ENCODE data around the gene INTS14. TPM values are rescaled to one million over a fixed set of nuclear protein-coding genes. Genes with fewer than 3 reads are reported as not detected.

Gene INTS14
- total RNA-seq, 1 experiment from 2014 or later, result 41.2 TPM

- Histone ChIP-seq H3K4me3 (ENCODE audit: low read depth in 2 of 2, low read length in 2 of 2) (no peak overlapping the region), H3K9me3 (ENCODE audit: control insufficient read depth, insufficient read depth, low read depth, low read length) (no peaks in the 10 kb centered on the region), H3K27me3 (ENCODE audit: control insufficient read depth, insufficient read depth, low read length) (no peaks in the 10 kb centered on the region), H3K27ac (ENCODE audit: low read length) (no peak overlapping the region), H3K36me3 (ENCODE audit: control insufficient read depth, insufficient read depth, low read length) (peaks cover 22% of the 10 kb centered on the region), H3K4me1 (ENCODE audit: control insufficient read depth, insufficient read depth, low read length) (no peaks in the 10 kb centered on the region)
- DNase-seq (ENCODE audit: low read depth, low spot score) (no peak), ATAC-seq (no peak)
- no peak for TF ChIP-seq SIN3A (IDR thresholded peaks at IDR 0.05; ENCODE audit: borderline replicate concordance, insufficient read depth, low read depth, low read length)
- no peak for TF ChIP-seq POLR2AphosphoS5 (IDR thresholded peaks at IDR 0.05; ENCODE audit: low read depth, low read length)
- TF ChIP-seq REST (IDR thresholded peaks at IDR 0.05; ENCODE audit: insufficient read depth in 1 of 2, low read depth in 2 of 2, low read length in 1 of 2), result no peak
- TF ChIP-seq TCF7L2 (IDR thresholded peaks at IDR 0.05; ENCODE audit: low read depth, low read length), result no peak
- TF ChIP-seq CTCF (IDR thresholded peaks at IDR 0.05), result no peak
- CTCF ChIA-PET, result no interaction called here
- BruUV-seq (replicated peaks), result no TSS peak
- in situ Hi-C loops (cut with HindIII; ENCODE audit: low pct_unique_long_range_greater_than_20kb, low sequenced_read_pairs) (no loop called here), intact Hi-C loops (cut with micrococcal nuclease; ENCODE audit: unreplicated experiment) (no loop called here)
- POLR2A ChIA-PET, result interaction anchor here (0.6 kb wide), 1 partner anchor 282 kb away, joined by 3 read pairs; the partner anchor contains the start of gene RAB11A
Observed at GRCh38 chr15:65587094-65587493, 23.8 kb downstream of the INTS14 start.

- in situ Hi-C loops (cut with HindIII; ENCODE audit: low pct_unique_long_range_greater_than_20kb, low sequenced_read_pairs) (no loop called here), intact Hi-C loops (cut with micrococcal nuclease; ENCODE audit: unreplicated experiment) (no loop called here)
- BruUV-seq (replicated peaks), result no TSS peak
- ChIA-PET CTCF (no interaction called here), POLR2A (no interaction called here)
- no peaks in the 10 kb centered on the region for H3K9me3 ChIP-seq (ENCODE audit: control insufficient read depth, insufficient read depth, low read depth, low read length)
- no peak for TF ChIP-seq TCF7L2 (IDR thresholded peaks at IDR 0.05; ENCODE audit: low read depth, low read length)
- no peak for TF ChIP-seq CTCF (IDR thresholded peaks at IDR 0.05)
- TF ChIP-seq REST (IDR thresholded peaks at IDR 0.05; ENCODE audit: insufficient read depth in 1 of 2, low read depth in 2 of 2, low read length in 1 of 2), result no peak
- TF ChIP-seq POLR2AphosphoS5 (IDR thresholded peaks at IDR 0.05; ENCODE audit: low read depth, low read length), result no peak
- TF ChIP-seq SIN3A (IDR thresholded peaks at IDR 0.05; ENCODE audit: borderline replicate concordance, insufficient read depth, low read depth, low read length), result no peak
- ATAC-seq (no peak), DNase-seq (ENCODE audit: low read depth, low spot score) (no peak)
- no peak overlapping the region for H3K27ac ChIP-seq (ENCODE audit: low read length)
- H3K4me3 ChIP-seq (ENCODE audit: low read depth in 2 of 2, low read length in 2 of 2), result no peak overlapping the region
- H3K4me1 ChIP-seq (ENCODE audit: control insufficient read depth, insufficient read depth, low read length), result peaks cover 9% of the 10 kb centered on the region; the same call in 1 of the 2 replicates
- peaks cover 13% of the 10 kb centered on the region for H3K36me3 ChIP-seq (ENCODE audit: control insufficient read depth, insufficient read depth, low read length)
- H3K27me3 ChIP-seq (ENCODE audit: control insufficient read depth, insufficient read depth, low read length), result no peaks in the 10 kb centered on the region
Observed at GRCh38 chr15:65584241-65584640, 26.7 kb downstream of the INTS14 start.

All from Panc1 (cell line).